GM12864 (cell line): ENCODE measurements around the gene KCNQ1.

ENCODE experiments used
- DNase-seq: peaks from one replicate; pipeline ENCODE4 v3.0.0-alpha.2; 2011; ENCODE audit warnings: low read depth
- H3K4me3 ChIP-seq: 2 replicates; pipeline ENCODE4 v1.5.1; 2011; ENCODE audit warnings: mild to moderate bottlenecking, low read depth, low read length, control low read depth
- TF ChIP-seq, protein P1 (sequence below): IDR thresholded peaks from 2 replicates; pipeline ENCODE4 v1.5.1; 2011; ENCODE audit warnings: low read depth, mild to moderate bottlenecking, moderate library complexity, low read length, control low read depth, inconsistent platforms; ENCODE audit errors: missing control alignments

Gene KCNQ1

DNA sequence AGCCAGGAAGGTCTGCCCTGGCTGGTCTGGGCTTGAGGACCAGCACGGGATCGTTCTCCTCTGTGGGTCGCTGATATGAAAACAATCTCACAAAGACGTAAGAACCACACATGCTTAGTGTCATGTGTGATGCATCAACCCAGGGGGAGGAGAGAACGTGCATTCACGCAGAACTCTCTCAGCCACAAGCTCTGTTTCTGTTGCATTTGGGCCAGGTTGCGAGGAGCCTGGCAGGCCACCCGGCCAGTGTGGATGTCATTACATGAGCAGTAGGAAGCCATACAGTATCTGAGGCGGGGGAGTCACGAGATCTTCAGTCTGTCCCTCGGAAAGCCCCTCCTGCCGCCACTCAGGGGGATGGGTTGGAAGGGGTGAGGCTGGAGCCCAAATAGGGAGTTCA, 308.1 kb downstream of the KCNQ1 start:
- no peak for DNase-seq
- H3K4me3 ChIP-seq = no peak overlapping the region
- TF ChIP-seq, protein P1, sequence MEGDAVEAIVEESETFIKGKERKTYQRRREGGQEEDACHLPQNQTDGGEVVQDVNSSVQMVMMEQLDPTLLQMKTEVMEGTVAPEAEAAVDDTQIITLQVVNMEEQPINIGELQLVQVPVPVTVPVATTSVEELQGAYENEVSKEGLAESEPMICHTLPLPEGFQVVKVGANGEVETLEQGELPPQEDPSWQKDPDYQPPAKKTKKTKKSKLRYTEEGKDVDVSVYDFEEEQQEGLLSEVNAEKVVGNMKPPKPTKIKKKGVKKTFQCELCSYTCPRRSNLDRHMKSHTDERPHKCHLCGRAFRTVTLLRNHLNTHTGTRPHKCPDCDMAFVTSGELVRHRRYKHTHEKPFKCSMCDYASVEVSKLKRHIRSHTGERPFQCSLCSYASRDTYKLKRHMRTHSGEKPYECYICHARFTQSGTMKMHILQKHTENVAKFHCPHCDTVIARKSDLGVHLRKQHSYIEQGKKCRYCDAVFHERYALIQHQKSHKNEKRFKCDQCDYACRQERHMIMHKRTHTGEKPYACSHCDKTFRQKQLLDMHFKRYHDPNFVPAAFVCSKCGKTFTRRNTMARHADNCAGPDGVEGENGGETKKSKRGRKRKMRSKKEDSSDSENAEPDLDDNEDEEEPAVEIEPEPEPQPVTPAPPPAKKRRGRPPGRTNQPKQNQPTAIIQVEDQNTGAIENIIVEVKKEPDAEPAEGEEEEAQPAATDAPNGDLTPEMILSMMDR = no peak

- H3K4me3 ChIP-seq = no peak overlapping the region
- TF ChIP-seq, protein P1 = no peak
- DNase-seq = no peak
These were observed 309.2 kb downstream of the KCNQ1 start for GRCh38 chr11:2754008-2754407.

DNA sequence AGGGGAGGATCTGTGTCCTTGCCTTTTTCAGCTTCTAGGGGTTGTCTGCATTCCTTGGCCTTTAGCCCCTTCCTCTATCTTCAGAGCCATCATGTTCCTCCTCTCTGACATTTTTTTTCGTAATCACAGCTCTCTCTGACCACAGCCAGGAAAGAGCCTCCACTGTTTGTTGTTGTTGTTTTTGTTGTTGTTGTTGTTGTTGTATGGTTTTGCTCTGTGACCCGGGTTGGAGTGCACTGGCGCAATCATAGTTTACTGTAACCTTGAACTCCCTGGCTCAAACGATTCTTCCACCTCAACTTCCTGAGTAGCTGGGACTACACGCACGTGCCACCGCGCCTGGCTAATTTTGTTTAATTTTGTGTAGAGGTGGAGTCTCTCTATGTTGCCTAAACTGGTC, 310.3 kb downstream of the KCNQ1 start:
- DNase-seq = no peak
- TF ChIP-seq, protein P1 = no peak
- no peak overlapping the region for H3K4me3 ChIP-seq

DNA sequence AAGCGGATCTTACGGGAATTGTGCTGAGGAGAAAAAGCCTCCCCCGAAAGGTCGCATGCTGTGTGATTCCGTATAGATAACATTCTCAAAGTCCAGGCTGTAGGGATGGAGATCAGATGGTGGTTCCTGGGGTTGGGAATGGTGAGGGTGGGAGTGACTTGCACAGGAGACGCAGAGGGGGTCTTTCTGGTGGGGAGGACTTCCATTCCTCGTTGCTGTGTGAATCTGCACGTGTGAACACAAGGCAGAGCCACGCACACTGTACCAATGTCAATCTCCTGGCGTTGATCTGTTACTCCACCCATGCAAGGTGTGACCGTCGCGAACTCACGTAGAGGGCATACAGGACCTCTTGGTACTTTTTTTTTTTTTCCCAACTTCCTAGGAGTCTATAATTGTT, 313.9 kb downstream of the KCNQ1 start:
- no peak for DNase-seq
- TF ChIP-seq, protein P1 = no peak
- no peak overlapping the region for H3K4me3 ChIP-seq

- no peak overlapping the region for H3K4me3 ChIP-seq
- no peak for DNase-seq
- TF ChIP-seq, protein P1 = no peak
These were observed 314.7 kb downstream of the KCNQ1 start for GRCh38 chr11:2759228-2760195.

- TF ChIP-seq, protein P1 = no peak
- DNase-seq = no peak
- no peak overlapping the region for H3K4me3 ChIP-seq
These were observed 315.5 kb downstream of the KCNQ1 start for GRCh38 chr11:2760196-2760871.
